Suprapubic skin (tissue), 4 donors: ENCODE results near the gene POLR3A.

ENCODE experiments used
- CTCF ChIP-seq, 2 donors: fragments of 200-600 bp in 1 of 2; fragments of 450-650 bp in 1 of 2; sonication (generic) in 1 of 2; IDR thresholded peaks; one replicate each; pipeline ENCODE4 v1.5.1; 2016 to 2019; ENCODE audit warnings: antibody characterized with exemption in 2 of 2, mild to moderate bottlenecking in 1 of 2, moderate library complexity in 1 of 2
- POLR2A ChIP-seq, 2 donors: fragments of 450-650 bp; IDR thresholded peaks; one replicate each; pipeline ENCODE4 v1.6.1; 2017; ENCODE audit warnings: antibody characterized with exemption in 2 of 2, mild to moderate bottlenecking in 2 of 2, moderate library complexity in 2 of 2
- POLR2AphosphoS5 ChIP-seq, 3 donors: sonication (generic); formaldehyde crosslinking; IDR thresholded peaks; one replicate each; pipeline ENCODE4 v1.6.1; 2017; ENCODE audit warnings: antibody characterized with exemption in 3 of 3

- TF ChIP-seq POLR2A (IDR thresholded peaks at IDR 0.05), result no peak
- TF ChIP-seq CTCF (IDR thresholded peaks at IDR 0.05), result no peak
- no peak for TF ChIP-seq POLR2AphosphoS5 (IDR thresholded peaks at IDR 0.05)
Observed at GRCh38 chr10:77943121-77943901, 86.0 kb downstream of the POLR3A start.
